NCI-H2196 treated with DMSO at 0.1 percent for 48 hours (cell line): ENCODE data around the gene ATP8A1.

Source experiments
- DNase-seq: peaks from one replicate; lab custom pipeline; 2025; ENCODE audit not compliant: unreplicated experiment; lab: John Stamatoyannopoulos, UW

Gene ATP8A1

DNA sequence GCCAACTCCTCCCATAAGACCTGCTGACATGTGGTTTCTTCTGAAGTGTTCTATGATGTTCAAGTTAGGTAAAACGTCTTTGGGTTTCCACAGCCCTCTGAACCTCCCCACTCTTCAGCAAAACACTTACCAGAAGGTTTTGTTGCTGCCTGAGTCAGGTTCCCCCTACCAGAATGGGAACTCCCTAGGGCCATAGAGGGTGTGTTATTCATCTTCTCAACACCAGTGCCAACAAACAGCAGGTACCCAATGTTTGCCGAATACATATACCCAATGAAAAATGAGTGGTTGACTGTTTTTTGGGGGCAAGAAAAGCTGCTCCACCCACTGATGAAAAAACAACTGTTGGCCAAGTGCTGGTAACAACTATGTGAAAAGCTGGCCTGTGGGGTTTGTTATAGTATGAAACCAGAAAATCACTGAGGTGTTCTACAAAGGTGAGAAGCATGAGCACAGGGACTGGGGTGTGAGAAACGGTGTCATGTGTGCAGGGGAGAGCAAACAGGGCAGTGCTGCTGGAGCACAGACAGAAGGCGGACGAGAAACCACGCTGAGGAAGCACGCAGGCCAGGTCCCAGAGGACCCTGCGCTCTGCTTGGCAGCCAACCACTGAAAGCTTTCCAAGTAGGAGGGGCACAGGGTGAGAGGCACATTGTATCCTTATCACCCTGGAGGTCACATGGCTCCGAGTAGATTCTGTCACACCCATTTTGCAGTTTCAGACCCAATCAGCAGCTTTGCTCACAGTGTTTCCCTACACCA, 28.8 kb downstream of the ATP8A1 start:
- no peak for DNase-seq

DNA sequence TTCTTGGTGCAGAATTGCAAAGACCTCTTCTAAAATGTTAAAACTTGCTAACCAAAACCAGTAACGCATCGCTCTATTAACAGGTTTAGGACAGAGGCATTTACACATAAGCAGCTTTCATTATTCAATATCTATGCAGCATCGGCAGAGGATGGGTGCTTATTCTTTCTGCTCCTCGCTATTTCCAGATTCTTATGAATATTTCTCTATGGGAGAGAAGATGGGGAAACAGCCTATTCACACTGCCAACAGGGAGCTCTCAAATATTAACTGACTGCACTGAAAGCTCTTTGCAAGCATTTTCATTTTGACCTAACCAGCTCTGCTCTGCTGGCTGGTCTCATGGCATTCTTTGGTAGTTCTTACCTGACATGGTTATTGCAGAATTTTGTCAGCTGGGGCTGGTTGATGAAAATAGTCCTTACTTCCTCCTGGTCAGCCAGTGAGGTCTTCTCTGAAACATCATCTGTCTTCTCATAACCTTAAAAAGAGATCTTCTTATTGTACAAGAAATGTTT, 30.2 kb downstream of the ATP8A1 start:
- no peak for DNase-seq

DNA sequence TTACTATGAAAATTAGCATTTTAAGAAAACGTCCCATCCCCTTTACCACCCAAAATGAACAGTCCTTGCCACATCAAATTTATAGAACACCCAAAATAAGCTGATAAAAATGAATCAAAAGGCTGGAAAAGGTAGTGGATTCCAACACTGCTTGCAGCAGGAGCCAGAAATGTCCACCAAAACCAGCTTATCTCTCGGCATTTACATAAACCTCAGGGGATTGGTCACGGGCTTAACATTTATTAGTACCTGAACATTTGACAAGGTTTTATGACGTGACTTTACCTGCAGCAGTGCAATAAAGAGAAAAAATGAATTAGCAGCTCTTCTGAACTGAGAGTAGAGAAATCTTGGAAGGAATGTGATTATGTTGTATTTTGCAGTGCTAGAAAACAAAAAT, 31.6 kb downstream of the ATP8A1 start:
- DNase-seq = no peak

DNA sequence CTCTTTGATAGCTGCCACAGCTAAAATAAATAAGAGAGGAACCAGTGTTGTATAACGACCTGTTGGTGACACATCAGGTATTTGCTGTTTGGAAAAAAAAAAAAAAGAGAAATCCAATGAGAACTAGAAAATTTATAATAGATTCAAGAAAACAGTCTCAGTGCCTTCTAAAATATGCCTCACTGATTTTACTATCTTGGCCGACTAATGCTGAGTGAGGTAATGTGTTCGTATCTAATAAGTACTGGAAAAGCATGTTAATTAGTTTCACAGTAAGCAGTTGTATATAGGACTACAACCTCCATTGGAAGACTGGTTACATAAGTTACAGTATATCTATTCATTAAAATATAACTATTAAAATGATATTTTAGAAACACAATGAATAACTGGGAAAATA, 32.4 kb downstream of the ATP8A1 start:
- DNase-seq = no peak

DNA sequence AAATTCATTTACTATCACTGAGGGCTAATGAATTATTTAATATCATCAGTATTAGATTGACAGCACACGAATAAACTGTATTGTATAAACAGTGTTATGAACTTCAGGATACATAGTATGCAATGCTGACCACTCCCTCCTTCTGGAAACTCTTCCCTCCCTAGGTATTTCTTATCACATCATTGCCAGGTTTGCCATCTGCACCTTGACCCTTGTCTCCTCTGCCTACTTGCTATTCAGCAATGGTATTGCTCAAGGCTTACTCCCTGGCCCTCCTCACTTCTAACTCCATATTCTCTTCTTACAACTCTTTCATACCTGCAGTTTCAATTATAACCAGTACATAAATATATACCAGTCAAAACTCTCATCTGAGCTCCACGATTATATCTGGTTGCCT, 38.9 kb downstream of the ATP8A1 start:
- no peak for DNase-seq

DNA sequence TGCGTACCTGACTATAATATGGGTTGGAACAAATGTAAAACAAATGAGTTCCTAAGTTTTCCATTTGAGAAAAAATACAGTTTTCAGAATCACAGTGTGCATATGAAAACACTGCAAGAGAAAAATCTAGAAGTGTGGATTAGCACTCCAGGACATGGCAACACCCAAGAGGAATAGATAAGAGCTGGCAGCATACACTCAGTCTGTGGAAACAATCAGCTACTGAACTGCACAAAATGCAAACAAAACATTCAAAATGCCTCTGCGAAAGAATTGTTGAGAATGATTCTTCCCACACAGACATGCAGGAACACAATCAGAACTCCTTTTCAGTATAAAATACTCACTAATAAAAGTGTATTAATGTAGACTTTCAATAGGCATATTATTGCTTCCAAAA, 39.9 kb downstream of the ATP8A1 start:
- no peak for DNase-seq

DNA sequence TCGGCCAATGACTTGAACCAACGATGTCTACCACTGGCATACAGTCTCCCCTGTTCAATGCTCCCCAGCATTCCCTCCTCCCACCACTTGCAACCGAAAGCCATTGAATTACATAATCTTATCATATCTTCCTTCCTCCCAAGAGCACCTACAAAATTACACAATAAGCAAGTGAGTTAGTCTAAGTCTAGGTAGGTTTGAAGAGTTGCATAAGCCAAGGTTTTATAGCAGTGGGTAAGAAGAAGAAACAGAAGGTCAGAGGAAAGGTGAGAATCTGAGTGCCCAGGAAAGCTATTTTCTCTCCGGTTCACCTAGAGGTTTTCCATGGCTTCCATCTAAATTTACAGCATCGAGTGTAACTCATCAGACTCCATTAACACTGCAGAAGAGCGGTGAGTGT, 40.3 kb downstream of the ATP8A1 start:
- no peak for DNase-seq

DNA sequence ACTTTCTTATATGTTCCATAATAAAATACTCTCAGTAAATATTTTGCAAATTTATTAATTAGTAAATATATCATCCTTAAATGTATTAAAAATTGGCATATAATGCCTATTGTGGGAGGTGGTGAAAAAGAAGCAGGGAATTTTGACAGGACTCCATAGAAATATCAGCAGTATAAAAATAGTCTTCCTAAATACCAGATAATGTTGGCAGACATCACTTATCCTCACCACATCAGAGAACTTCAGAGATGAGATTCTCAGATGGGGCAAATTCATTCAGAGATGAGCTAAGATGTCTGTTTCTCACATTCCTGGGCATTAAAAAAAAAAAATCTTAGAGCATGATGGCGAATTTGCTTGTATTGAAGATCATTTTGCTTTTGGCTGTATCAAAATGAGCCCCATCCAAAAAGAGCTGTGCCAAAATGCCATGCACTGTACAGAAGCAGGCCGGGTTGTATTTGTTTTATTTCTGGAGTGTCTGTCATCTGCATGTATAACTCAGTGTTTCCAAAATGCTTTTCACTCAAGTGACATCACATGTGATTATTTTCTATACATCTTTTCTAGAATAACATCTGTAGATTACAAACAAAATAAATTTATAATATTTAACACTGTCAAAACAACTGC, 41.7 kb downstream of the ATP8A1 start:
- DNase-seq = no peak

DNA sequence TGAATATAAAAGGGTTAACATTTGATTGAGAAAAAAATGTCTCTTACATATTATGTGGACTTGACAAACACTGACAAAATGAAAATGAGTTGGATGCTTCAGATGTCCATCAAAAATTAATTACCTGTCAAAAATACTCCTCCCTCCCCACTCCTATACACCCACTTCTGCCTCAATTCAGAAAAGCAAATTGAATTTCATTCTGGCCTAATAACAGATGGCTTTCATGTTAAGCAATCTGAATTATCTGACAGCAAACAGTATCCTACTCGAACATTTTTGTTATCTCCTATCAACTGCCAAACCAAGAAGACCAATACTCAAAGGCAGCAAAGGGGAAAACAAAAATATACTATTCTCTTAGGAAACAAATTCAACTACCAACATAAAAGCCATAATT, 44.0 kb downstream of the ATP8A1 start:
- no peak for DNase-seq

DNA sequence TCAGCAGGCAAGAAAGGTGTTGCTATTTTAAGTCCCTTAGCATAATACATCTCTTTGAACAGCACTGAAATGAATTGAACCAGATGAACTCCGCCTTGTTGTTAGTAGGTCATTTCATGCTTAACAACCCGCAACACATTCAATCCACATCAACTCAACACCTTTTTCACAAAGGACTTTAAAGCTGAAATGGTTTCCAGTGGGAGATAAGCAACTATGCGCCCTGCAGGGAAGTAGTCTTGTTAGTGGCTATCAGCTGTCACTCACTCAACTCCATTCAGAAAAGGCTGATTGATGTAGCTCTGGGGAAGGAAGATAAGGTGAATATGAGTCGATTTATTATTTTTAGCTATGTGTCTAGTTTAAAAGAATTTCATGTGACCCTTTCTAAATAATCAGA, 46.0 kb downstream of the ATP8A1 start:
- no peak for DNase-seq

DNA sequence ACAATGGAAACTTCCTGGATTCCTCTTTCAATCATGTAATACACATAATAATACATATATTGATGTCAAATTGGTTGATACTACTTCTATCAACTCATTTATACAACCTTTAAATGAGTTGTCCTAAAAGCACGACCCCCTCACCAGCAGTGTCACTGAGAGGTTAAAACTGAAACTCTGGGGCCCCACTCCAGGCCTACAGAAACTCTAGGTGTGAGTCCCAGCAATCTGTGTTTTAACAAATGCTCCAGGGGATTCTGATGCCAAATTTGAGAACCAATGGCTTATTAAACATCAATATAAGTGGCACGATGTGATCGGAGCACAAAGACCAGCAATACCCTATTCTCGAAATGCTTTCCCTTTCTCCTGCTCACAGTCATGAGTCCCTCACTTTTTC, 47.9 kb downstream of the ATP8A1 start:
- DNase-seq = no peak

DNA sequence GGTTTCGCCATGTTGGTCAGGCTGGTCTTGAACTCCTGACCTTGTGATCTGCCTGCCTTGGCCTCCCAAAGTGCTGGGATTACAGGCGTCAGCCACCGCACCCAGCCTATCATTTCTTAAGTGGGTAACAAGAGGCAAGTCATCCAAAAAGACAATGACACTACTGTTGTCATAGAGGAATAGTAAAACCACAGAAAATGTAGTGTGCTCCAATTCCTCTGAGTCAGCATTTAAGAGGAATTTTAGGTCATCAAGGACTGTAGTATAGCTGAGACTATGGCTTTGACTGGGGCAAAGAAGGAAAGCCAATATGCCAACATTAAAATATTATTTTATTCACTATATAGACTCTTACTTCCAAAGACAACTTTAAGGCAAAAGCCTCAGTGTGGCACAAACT, 48.4 kb downstream of the ATP8A1 start:
- DNase-seq = no peak

DNA sequence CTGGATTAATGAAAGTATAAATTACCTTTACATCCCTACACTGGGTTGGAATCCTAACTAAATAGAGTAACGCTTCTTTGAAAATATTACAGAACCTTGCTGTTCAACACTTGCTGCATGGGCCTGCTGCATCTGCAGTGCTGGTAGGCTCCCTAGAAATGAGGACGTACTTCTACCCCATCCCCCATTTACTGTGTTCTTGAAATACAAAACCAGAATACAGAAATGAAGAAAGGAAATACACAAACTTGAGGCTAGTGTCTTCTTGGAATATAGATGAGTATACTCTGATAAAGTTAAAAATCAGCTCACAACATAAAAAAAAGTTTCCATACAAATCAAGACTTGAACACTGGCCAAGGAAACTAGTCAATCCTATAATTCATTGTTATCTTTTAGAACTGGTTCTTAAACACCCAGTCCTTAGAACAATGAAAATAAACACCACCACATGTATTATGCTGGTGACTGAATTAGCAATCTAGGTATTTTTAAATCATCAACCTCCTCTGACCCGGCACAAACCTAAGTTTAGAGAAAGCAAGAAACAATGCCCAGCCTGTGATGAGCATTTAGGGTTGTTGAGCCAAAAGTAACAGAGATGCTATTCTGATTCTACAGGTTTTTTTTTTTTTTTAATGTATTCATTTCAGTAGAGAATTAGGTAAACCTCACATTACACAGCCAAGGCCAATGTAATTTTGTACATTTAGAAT, 49.7 kb downstream of the ATP8A1 start:
- no peak for DNase-seq

DNA sequence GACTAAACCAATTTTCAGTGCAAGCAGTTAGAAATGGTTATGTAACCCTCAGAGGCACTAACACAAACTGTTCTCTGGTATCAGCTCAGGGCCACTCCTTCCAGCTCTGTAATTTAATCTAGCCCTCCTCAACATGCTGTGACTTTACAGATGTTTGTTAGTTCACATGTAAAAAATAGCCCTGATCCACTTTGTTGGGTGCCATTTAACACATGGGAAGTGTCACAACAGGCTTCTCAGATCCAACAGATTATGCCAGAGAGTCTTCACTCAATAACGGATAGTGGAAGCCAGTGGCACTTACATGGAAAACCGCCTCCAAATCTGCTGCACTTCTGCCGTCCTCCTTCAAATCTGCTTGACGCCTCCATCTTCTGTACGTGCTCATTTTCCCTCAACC, 51.6 kb downstream of the ATP8A1 start:
- DNase-seq = no peak

DNA sequence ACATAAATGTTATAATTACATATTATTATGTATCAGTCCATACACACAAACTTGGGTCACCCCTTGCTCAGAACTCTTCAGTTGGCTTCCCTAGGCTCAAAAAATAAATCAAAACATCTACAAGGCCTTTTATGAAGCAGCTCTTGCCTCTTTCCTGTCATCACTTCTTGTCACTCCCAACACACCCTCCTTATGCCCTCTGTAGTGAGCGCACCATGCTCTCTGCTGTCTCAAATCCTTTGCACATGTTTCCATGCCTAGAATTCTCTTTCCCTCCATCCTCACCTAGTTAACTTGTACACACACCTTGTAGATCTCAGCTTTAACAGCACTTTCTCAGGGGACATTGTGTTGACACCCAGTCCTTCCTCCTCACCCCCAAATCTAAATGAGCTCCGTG, 53.0 kb downstream of the ATP8A1 start:
- DNase-seq = no peak

DNA sequence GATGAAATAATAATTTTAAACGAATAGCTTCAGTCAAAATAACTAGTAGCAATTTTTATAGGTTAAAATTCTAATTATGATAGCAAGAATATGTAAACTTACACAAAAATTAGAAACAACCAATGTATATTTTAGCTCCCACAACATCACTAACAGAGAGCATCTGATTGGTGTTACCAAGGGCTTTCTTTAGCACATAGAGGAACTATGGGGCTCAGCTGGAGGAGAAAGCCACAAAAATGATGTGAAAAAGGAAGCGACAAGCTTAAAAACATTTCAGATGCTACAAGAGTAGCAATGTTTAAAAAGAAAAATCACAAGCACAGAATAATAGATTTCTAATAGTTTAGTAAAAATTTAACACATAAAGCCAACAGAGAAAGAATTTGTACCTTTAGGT, 56.3 kb downstream of the ATP8A1 start:
- no peak for DNase-seq

DNA sequence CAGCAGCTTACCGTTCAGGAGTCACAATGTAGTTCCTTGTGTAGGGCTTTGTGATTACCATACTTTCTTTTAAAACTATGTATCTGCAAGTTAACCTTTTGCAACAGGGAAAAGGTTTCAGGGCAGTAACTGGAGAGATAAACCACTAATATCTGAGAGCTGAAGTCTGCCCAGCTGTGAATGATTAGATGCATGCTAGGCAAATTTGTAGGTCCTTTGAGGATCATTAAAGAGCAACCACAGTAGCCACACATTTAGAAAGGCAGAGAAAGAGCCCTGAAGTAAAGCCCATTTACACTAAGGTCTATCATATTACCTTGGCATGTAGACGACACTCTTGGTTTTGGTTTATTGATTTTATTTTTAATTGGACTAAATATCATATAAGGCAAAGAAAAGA, 60.0 kb downstream of the ATP8A1 start:
- no peak for DNase-seq

DNA sequence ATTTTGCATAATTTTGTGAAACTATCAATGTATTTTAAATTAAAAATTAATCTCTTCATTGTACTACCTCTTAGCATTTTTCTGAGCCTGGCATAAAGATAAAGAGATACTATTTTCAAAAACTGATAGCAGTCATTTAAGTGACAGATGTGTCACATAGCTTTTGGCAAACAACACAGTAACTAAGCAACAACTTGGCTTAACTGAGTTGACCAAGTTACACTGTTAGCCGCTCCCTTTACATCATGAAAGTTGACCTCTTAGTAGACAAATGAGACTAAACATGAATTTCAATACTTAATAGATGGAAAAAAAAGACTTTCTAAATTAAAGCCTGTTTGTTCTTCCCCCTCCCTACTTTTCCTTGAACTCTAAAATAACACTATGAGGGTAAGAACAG, 62.0 kb downstream of the ATP8A1 start:
- DNase-seq = no peak

DNA sequence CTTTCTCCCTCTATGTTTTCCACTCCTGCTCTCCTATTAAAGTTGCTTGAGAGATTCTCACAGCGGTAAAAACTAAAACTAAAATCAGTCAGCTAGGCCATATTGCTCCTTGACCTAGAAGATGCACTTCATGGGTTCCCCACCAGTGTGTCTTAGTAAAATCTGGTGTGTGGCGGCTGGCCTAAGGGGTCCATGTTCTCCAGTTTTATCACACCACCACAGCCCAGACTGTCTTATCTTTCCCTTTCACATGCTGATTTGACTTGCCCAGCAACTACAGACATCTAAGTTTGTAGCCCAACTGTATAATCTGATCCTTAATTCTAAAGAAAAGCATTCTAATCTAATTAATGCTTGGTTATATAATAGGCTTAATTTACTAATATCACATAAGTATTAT, 68.0 kb downstream of the ATP8A1 start:
- DNase-seq = no peak

DNA sequence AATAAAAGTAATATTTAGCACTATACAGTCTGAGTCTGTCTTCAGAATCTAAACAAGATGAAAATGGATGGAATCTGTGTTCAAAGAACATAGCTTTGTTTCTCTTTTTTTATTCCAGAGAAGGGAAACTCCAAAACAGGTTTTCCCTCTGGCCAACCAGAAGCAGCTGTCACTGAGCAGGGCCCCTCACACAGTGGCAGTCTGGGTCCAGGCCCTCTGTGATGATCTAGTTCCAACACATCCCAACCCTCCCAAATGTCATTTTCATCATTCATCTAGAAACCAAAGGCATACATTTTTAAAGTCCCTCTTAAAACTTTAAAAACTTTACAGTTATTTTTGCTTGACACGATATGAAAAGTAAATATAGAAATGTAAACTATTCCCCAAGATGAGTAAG, 70.1 kb downstream of the ATP8A1 start:
- no peak for DNase-seq

DNA sequence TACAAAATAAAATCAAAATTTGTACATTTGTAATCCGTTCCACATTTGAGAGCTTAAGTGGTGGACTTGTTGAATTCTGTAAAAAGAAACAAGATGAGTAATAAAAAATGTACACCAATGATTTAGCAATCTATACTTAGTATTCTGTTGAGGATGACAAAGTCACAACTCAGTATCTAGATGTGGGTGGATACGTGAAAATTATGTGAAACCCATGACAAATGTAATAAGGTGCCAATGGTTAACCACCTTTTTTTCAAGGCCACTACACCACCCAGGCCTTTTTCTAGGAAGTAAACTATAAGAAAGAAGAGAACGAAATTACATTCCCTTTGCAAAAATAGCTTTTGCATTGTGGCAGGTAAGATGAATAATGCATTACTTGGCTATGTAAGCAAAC, 77.0 kb downstream of the ATP8A1 start:
- DNase-seq = no peak

DNA sequence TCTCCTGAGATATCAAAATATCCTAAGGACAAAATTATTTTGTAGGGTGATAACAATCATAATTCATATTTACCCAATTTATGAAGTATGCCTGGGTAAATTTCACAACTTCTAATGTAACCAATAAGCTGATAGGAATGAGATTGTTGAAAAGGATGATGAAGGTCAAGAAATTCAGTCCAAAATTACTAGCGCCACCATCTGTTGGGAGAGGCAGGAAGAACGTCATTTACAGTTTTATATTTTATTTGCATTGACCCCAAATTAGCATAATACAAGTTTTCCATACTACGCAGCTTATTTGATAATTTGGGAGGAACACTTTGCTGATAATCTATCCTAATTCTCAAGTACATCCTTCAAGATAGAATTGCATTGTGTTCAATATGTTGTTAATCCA, 78.7 kb downstream of the ATP8A1 start:
- no peak for DNase-seq
